ENCODE data around the gene RAB7B.

- TF ChIP-seq CTCF (IDR thresholded peaks at IDR 0.05) = no peak
- TF ChIP-seq POLR2A (IDR thresholded peaks at IDR 0.05) = no peak
- TF ChIP-seq POLR2AphosphoS5 (IDR thresholded peaks at IDR 0.05) = no peak
These were observed 3.8 kb upstream of the RAB7B start for GRCh38 chr1:206006946-206007345.
